Choroid plexus epithelial cell (primary cell): Measurements from ENCODE around the gene PSMB7.

Experiments
- DNase-seq: peaks from one replicate; pipeline ENCODE4 v3.0.0-alpha.2; 2010; ENCODE audit warnings: low read depth
- H3K4me3 ChIP-seq: 2 replicates; pipeline ENCODE4 v1.5.1; 2011; ENCODE audit warnings: low read depth, mild to moderate bottlenecking, control low read depth, low read length, moderate library complexity
- TF ChIP-seq, protein P1 (sequence below): conservative IDR thresholded peaks from 2 replicates; pipeline ENCODE4 v1.5.1; 2011; ENCODE audit warnings: low read depth, mild to moderate bottlenecking, control low read depth, inconsistent platforms, low read length, moderate library complexity

PSMB7 gene

GRCh38 chr9:124349267-124349666, 66.0 kb downstream of the PSMB7 start:
- TF ChIP-seq, protein P1, sequence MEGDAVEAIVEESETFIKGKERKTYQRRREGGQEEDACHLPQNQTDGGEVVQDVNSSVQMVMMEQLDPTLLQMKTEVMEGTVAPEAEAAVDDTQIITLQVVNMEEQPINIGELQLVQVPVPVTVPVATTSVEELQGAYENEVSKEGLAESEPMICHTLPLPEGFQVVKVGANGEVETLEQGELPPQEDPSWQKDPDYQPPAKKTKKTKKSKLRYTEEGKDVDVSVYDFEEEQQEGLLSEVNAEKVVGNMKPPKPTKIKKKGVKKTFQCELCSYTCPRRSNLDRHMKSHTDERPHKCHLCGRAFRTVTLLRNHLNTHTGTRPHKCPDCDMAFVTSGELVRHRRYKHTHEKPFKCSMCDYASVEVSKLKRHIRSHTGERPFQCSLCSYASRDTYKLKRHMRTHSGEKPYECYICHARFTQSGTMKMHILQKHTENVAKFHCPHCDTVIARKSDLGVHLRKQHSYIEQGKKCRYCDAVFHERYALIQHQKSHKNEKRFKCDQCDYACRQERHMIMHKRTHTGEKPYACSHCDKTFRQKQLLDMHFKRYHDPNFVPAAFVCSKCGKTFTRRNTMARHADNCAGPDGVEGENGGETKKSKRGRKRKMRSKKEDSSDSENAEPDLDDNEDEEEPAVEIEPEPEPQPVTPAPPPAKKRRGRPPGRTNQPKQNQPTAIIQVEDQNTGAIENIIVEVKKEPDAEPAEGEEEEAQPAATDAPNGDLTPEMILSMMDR, result no peak
- no peak overlapping the region for H3K4me3 ChIP-seq
- DNase-seq, result no peak

- TF ChIP-seq, protein P1, result no peak
- no peak overlapping the region for H3K4me3 ChIP-seq
- no peak for DNase-seq
These were observed 66.4 kb downstream of the PSMB7 start for GRCh38 chr9:124348831-124349230.

- H3K4me3 ChIP-seq, result no peak overlapping the region
- DNase-seq, result no peak
- TF ChIP-seq, protein P1, result no peak
These were observed 66.9 kb downstream of the PSMB7 start for GRCh38 chr9:124348363-124348762.

DNA sequence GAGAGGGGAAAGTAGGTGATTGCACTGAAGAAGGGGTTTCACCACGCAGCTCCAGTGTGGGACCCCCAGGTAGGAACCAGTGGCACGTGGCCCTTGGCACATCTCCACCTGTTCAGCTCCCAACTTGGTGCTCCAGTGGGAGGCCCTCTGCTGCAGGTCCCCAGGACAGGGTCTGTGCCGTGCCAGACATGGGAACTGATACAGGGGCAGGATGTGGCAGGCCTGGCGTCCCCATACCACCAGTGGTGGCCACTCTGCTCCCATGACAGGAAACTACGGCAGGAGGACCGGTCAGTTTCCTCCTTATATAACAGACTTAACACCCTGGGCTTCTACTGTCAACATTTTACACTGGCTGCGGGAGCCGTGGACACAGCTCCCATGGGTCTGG, 67.3 kb downstream of the PSMB7 start:
- no peak for DNase-seq
- TF ChIP-seq, protein P1, result no peak
- no peak overlapping the region for H3K4me3 ChIP-seq

DNA sequence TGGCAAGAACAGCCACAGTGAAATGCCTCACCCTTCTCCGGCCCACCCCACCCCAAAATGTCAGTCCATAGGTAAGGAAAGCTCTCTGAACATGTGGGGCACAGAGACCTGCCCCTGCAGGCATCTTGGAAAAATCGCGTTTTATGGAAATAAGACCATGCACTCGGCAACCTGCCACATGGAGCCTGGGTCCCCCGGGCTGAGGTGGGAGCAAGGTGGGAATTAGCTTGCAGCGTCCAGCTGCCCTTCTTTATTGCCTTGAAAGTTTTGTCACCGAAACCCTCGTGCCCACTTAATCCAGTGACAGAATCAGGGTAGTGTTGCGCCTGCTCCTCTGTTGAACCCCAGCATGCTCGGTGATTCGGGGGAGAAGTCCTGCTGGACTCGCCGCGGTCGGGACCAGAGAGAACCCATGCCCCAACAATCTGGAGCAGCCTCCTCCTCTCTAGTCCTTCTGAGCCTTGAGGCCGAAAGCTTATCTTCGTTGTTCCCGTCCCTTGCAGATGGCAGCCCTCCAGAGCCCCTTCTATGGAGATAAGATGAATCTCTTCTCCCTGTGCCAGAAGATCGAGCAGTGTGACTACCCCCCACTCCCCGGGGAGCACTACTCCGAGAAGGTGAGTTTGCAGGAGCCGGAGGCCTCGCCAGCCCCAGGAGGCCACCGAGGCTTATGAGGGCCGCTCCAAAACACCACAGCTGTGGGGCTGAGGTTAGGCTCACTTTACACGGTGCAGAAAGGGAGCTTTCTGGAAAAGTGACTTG, 67.9 kb downstream of the PSMB7 start:
- H3K4me3 ChIP-seq, result no peak overlapping the region
- DNase-seq, result no peak
- TF ChIP-seq, protein P1, result no peak

DNA sequence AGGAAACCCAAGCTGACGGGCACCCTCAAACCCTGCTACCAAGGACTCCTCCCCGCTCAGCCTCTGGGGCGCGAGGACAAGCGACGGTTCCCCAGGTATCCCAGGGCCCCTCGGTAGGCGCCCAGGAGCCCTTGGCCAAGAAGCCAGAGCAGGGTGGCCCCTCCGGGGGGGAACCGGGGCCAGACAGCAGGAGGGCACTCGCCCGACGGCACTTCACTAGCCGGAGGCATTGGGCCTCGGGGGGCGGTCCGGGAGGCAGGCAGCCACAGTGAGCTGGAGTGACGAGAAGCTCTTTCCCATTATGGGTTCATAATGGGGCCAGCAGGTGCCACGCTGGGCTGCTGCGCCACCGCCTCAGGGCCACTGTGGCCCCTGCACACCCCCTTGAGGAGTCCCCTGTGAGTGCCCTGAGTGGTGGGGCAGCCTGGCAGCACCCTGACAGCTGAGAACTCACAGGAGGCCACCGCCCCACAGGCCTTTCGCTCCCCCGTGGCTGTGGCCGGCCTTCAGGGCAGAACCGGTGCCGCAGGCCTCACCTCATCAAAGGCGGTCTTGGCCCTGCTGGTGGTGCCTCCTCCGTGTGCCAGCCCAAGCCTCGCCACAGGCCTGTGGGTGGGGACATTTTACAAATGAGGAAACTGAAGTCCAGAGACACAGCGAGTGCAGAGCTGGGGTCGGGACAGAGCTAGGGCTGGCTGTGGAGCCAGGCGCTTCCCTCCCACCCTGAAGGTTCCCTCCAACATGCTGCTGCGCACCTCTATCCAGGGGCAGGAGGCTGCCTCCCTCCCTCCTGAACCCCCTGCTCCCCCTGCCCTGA, 68.7 kb downstream of the PSMB7 start:
- TF ChIP-seq, protein P1, result no peak
- no peak overlapping the region for H3K4me3 ChIP-seq
- DNase-seq, result no peak
